ENCODE measurements around the gene ZFP36L2. TPM values are rescaled to one million over a fixed set of nuclear protein-coding genes. Genes with fewer than 3 reads are reported as not detected.

Gene ZFP36L2
- total and polyA plus RNA-seq, 2 donors (not counting 1 experiment from before 2014, with no cell fraction given) = 16.7 to 26.7 TPM

DNA sequence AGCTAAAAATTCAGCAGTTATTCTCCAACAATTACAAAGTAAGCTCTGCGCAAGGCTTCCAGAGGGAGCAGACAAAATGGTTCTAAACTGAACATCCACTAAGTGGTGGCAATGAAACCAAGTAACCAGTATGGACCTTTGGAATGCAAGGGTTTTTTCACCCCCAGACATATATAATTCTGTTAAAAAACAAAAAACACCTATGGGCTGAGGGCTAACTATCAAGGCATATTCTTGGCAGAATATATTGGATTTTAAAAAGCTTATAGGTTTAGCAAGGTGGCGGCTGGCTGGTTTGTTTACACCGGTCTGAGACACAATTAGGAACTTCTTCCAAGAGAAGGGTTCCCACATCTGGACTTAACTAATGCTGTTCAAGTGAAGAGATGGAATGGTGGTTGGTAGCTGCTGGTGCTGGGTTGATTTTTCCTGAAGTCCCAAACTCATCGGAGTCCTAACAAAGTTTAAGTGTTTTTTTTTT, 2.8 kb downstream of the ZFP36L2 start:
- peaks cover 8% of the 10 kb centered on the region for H3K36me3 ChIP-seq (ENCODE audit: control insufficient read depth, insufficient read depth, low read length)
- H3K9ac ChIP-seq (ENCODE audit: insufficient read depth, low read length) = peak overlapping the region; percentile 94
- DNase-seq (ENCODE audit: low read depth in 2 of 2) = peak; percentile 45 to 63
- H3K27ac ChIP-seq (ENCODE audit: insufficient read depth, low read length) = peak overlapping the region; percentile 84
- H4K20me1 ChIP-seq (ENCODE audit: control insufficient read depth, extremely low read depth, insufficient read depth, low read length) = peaks cover 2% of the 10 kb centered on the region
- peak overlapping the region; percentile 78 to 99 (median 81) for H3K4me3 ChIP-seq (replicated peaks in 1 of 4; ENCODE audit: control extremely low read depth in 1 of 4, insufficient read depth in 1 of 4, low read depth in 3 of 4, low read length in 4 of 4)
- TF ChIP-seq EZH2 (IDR thresholded peaks at IDR 0.05; ENCODE audit: low read length, missing control alignments) = no peak
- TF ChIP-seq, protein P1, sequence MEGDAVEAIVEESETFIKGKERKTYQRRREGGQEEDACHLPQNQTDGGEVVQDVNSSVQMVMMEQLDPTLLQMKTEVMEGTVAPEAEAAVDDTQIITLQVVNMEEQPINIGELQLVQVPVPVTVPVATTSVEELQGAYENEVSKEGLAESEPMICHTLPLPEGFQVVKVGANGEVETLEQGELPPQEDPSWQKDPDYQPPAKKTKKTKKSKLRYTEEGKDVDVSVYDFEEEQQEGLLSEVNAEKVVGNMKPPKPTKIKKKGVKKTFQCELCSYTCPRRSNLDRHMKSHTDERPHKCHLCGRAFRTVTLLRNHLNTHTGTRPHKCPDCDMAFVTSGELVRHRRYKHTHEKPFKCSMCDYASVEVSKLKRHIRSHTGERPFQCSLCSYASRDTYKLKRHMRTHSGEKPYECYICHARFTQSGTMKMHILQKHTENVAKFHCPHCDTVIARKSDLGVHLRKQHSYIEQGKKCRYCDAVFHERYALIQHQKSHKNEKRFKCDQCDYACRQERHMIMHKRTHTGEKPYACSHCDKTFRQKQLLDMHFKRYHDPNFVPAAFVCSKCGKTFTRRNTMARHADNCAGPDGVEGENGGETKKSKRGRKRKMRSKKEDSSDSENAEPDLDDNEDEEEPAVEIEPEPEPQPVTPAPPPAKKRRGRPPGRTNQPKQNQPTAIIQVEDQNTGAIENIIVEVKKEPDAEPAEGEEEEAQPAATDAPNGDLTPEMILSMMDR (conservative IDR thresholded peaks at IDR 0.05 in 1 of 2, IDR thresholded peaks at IDR 0.05 in 1 of 2; ENCODE audit: low read depth in 1 of 2, low read length in 2 of 2) = no peak
- no peaks in the 10 kb centered on the region for H3K27me3 ChIP-seq (ENCODE audit: control insufficient read depth, insufficient read depth, low read length)
- peak overlapping the region; percentile 75 for H3K4me2 ChIP-seq (ENCODE audit: extremely low read depth, insufficient read depth, low read length)
- H3K4me1 ChIP-seq (ENCODE audit: control insufficient read depth, extremely low read depth, insufficient read depth, low read length) = peaks cover 26% of the 10 kb centered on the region
- H3K79me2 ChIP-seq (ENCODE audit: control insufficient read depth, insufficient read depth, low read length) = peaks cover 48% of the 10 kb centered on the region
- H2AFZ ChIP-seq (ENCODE audit: low read length) = no peak overlapping the region
- no peaks in the 10 kb centered on the region for H3K9me3 ChIP-seq (ENCODE audit: control insufficient read depth, insufficient read depth, low read depth, low read length)

DNA sequence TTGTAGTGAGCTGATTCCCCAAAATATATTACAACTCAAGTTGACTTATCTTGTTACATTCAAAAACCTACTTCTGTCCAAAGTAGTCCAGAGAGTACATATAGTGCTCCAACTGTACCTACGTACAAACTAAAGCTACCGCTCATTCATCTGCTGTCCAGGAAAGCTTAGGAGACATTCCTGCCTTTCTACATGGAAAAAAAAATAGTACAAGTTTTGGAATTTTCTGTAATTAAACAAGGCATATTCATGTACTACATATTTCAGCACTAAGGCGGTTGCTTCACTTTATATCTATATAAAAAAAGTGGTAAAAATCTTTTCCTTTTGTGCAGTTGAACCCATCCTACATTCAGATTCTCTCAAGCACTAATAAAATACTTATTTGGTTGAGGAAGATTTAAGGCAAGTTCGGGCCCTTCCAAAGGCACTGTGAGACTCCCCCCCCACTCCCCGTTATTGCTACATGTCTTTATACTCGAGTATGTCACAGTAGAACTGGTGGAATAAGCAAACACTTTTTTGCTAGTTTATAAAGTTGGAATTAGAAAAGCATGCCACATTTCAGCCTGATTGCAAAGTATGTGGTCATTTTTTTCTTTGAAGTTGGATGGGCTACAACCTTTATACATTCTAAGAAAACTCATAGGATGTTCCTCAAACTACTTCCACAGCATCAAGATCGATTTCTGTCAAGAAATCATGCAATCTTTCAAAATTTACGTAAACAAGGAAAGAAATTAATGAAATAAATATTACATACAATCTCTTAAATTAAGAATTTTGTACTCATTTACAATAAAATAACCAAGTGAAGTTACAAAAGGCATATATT, 3.7 kb downstream of the ZFP36L2 start:
- H3K27ac ChIP-seq (ENCODE audit: insufficient read depth, low read length) = peak overlapping the region; percentile 84

More for the DNA sequence above, 3.7 kb downstream of the ZFP36L2 start:
- H3K4me2 ChIP-seq (ENCODE audit: extremely low read depth, insufficient read depth, low read length) = peak overlapping the region; percentile 75
- peak overlapping the region; percentile 78 to 99 (median 81) for H3K4me3 ChIP-seq (replicated peaks in 1 of 4; ENCODE audit: control extremely low read depth in 1 of 4, insufficient read depth in 1 of 4, low read depth in 3 of 4, low read length in 4 of 4)
- DNase-seq (ENCODE audit: low read depth in 2 of 2) = peak; percentile 50 to 63
- H4K20me1 ChIP-seq (ENCODE audit: control insufficient read depth, extremely low read depth, insufficient read depth, low read length) = peaks cover 2% of the 10 kb centered on the region
- peaks cover 8% of the 10 kb centered on the region for H3K36me3 ChIP-seq (ENCODE audit: control insufficient read depth, insufficient read depth, low read length)
- peak overlapping the region; percentile 94 for H3K9ac ChIP-seq (ENCODE audit: insufficient read depth, low read length)
- peaks cover 19% of the 10 kb centered on the region for H3K4me1 ChIP-seq (ENCODE audit: control insufficient read depth, extremely low read depth, insufficient read depth, low read length)
- no peaks in the 10 kb centered on the region for H3K9me3 ChIP-seq (ENCODE audit: control insufficient read depth, insufficient read depth, low read depth, low read length)
- no peak for TF ChIP-seq EZH2 (IDR thresholded peaks at IDR 0.05; ENCODE audit: low read length, missing control alignments)
- TF ChIP-seq, protein P1 (conservative IDR thresholded peaks at IDR 0.05 in 1 of 2, IDR thresholded peaks at IDR 0.05 in 1 of 2; ENCODE audit: low read depth in 1 of 2, low read length in 2 of 2) = no peak
- H2AFZ ChIP-seq (ENCODE audit: low read length) = no peak overlapping the region
- no peaks in the 10 kb centered on the region for H3K27me3 ChIP-seq (ENCODE audit: control insufficient read depth, insufficient read depth, low read length)
- H3K79me2 ChIP-seq (ENCODE audit: control insufficient read depth, insufficient read depth, low read length) = peaks cover 48% of the 10 kb centered on the region

All from fibroblast of lung (primary cell).